Measurements from ENCODE around the gene NGRN.
A peak's percentile ranks its signal among the peaks of the same experiment; 100 is the strongest.
"Not testable (repeated sequence)": the region's sequence is repeated elsewhere in the genome, so short reads cannot be mapped to it uniquely, and the experiment has no call there.

The NGRN gene

GRCh38 chr15:90241343-90242192 lies 23.9 kb upstream of the NGRN start:
- Histone ChIP-seq H3K9ac (ENCODE audit: low read length) (no peak overlapping the region), H3K27me3 (ENCODE audit: control insufficient read depth, insufficient read depth, low read length) (no peaks in the 10 kb centered on the region), H3K4me3 (ENCODE audit: low read length) (no peak overlapping the region), H3K4me1 (ENCODE audit: control insufficient read depth, insufficient read depth, low read length) (no peaks in the 10 kb centered on the region), H3K36me3 (ENCODE audit: control insufficient read depth, insufficient read depth, low read length) (no peaks in the 10 kb centered on the region), H3K9me3 (ENCODE audit: control insufficient read depth, low read length) (no peaks in the 10 kb centered on the region)

GRCh38 chr15:90243943-90244639 lies 21.4 kb upstream of the NGRN start:
- Histone ChIP-seq H3K4me3 (ENCODE audit: low read length) (no peak overlapping the region), H3K36me3 (ENCODE audit: control insufficient read depth, insufficient read depth, low read length) (no peaks in the 10 kb centered on the region), H3K9me3 (ENCODE audit: control insufficient read depth, low read length) (no peaks in the 10 kb centered on the region), H3K9ac (ENCODE audit: low read length) (no peak overlapping the region), H3K27me3 (ENCODE audit: control insufficient read depth, insufficient read depth, low read length) (no peaks in the 10 kb centered on the region), H3K4me1 (ENCODE audit: control insufficient read depth, insufficient read depth, low read length) (peaks cover 5% of the 10 kb centered on the region)

GRCh38 chr15:90248789-90249202 lies 16.7 kb upstream of the NGRN start:
- no peaks in the 10 kb centered on the region for H3K27me3 ChIP-seq (ENCODE audit: control insufficient read depth, insufficient read depth, low read length)
- peak overlapping the region; percentile 24 for H3K9ac ChIP-seq (ENCODE audit: low read length)
- H3K36me3 ChIP-seq (ENCODE audit: control insufficient read depth, insufficient read depth, low read length), result no peaks in the 10 kb centered on the region
- no peaks in the 10 kb centered on the region for H3K9me3 ChIP-seq (ENCODE audit: control insufficient read depth, low read length)
- peak overlapping the region; percentile 33 for H3K4me3 ChIP-seq (ENCODE audit: low read length)
- H3K4me1 ChIP-seq (ENCODE audit: control insufficient read depth, insufficient read depth, low read length), result peaks cover 5% of the 10 kb centered on the region

- Histone ChIP-seq H3K36me3 (ENCODE audit: control insufficient read depth, insufficient read depth, low read length) (no peaks in the 10 kb centered on the region), H3K9ac (ENCODE audit: low read length) (peak within 1 kb of the TSS; percentile 24), H3K9me3 (ENCODE audit: control insufficient read depth, low read length) (no peaks in the 10 kb centered on the region), H3K27me3 (ENCODE audit: control insufficient read depth, insufficient read depth, low read length) (no peaks in the 10 kb centered on the region), H3K4me3 (ENCODE audit: low read length) (peak within 1 kb of the TSS; percentile 33), H3K4me1 (ENCODE audit: control insufficient read depth, insufficient read depth, low read length) (peaks cover 5% of the 10 kb centered on the region)
These were observed 16.1 kb upstream of the NGRN start, which contains the start of gene TTLL13 for GRCh38 chr15:90249203-90249863. Gene TTLL13 (plus strand): TSS chr15:90249556. CDS start chr15:90250631, 1,075 bp downstream.

- Histone ChIP-seq H3K27me3 (ENCODE audit: control insufficient read depth, insufficient read depth, low read length) (no peaks in the 10 kb centered on the region), H3K9ac (ENCODE audit: low read length) (no peak overlapping the region), H3K9me3 (ENCODE audit: control insufficient read depth, low read length) (no peaks in the 10 kb centered on the region), H3K4me1 (ENCODE audit: control insufficient read depth, insufficient read depth, low read length) (no peaks in the 10 kb centered on the region), H3K36me3 (ENCODE audit: control insufficient read depth, insufficient read depth, low read length) (no peaks in the 10 kb centered on the region), H3K4me3 (ENCODE audit: low read length) (no peak overlapping the region)
These were observed 7.7 kb upstream of the NGRN start for GRCh38 chr15:90257776-90258175.

- H3K9me3 ChIP-seq (ENCODE audit: control insufficient read depth, low read length), result no peaks in the 10 kb centered on the region
- no peak overlapping the region for H3K4me3 ChIP-seq (ENCODE audit: low read length)
- H3K9ac ChIP-seq (ENCODE audit: low read length), result no peak overlapping the region
- H3K4me1 ChIP-seq (ENCODE audit: control insufficient read depth, insufficient read depth, low read length), result peaks cover 5% of the 10 kb centered on the region
- H3K27me3 ChIP-seq (ENCODE audit: control insufficient read depth, insufficient read depth, low read length), result no peaks in the 10 kb centered on the region
- no peaks in the 10 kb centered on the region for H3K36me3 ChIP-seq (ENCODE audit: control insufficient read depth, insufficient read depth, low read length)
These were observed 5.9 kb upstream of the NGRN start for GRCh38 chr15:90259524-90259923.

GRCh38 chr15:90260731-90261130 lies 4.7 kb upstream of the NGRN start:
- not testable (repeated sequence) for H3K27me3 ChIP-seq (ENCODE audit: control insufficient read depth, insufficient read depth, low read length); H3K9me3 ChIP-seq (ENCODE audit: control insufficient read depth, low read length); H3K36me3 ChIP-seq (ENCODE audit: control insufficient read depth, insufficient read depth, low read length); H3K9ac ChIP-seq (ENCODE audit: low read length); H3K4me3 ChIP-seq (ENCODE audit: low read length)
- H3K4me1 ChIP-seq (ENCODE audit: control insufficient read depth, insufficient read depth, low read length), result peaks cover 10% of the 10 kb centered on the region

- Histone ChIP-seq H3K27me3 (ENCODE audit: control insufficient read depth, insufficient read depth, low read length) (no peaks in the 10 kb centered on the region), H3K4me1 (ENCODE audit: control insufficient read depth, insufficient read depth, low read length) (peaks cover 13% of the 10 kb centered on the region), H3K4me3 (ENCODE audit: low read length) (no peak overlapping the region), H3K36me3 (ENCODE audit: control insufficient read depth, insufficient read depth, low read length) (no peaks in the 10 kb centered on the region), H3K9me3 (ENCODE audit: control insufficient read depth, low read length) (no peaks in the 10 kb centered on the region), H3K9ac (ENCODE audit: low read length) (no peak overlapping the region)
These were observed 3.7 kb upstream of the NGRN start for GRCh38 chr15:90261811-90262210.

- Histone ChIP-seq H3K9ac (ENCODE audit: low read length) (no peak overlapping the region), H3K36me3 (ENCODE audit: control insufficient read depth, insufficient read depth, low read length) (no peaks in the 10 kb centered on the region), H3K4me1 (ENCODE audit: control insufficient read depth, insufficient read depth, low read length) (peaks cover 19% of the 10 kb centered on the region), H3K9me3 (ENCODE audit: control insufficient read depth, low read length) (no peaks in the 10 kb centered on the region), H3K27me3 (ENCODE audit: control insufficient read depth, insufficient read depth, low read length) (no peaks in the 10 kb centered on the region), H3K4me3 (ENCODE audit: low read length) (no peak overlapping the region)
These were observed 3.0 kb upstream of the NGRN start for GRCh38 chr15:90262426-90262825.

- peak overlapping the region; percentile 91 for H3K9ac ChIP-seq (ENCODE audit: low read length)
- H3K27me3 ChIP-seq (ENCODE audit: control insufficient read depth, insufficient read depth, low read length), result no peaks in the 10 kb centered on the region
- H3K4me3 ChIP-seq (ENCODE audit: low read length), result peak overlapping the region; percentile 81
- H3K4me1 ChIP-seq (ENCODE audit: control insufficient read depth, insufficient read depth, low read length), result peaks cover 19% of the 10 kb centered on the region
- H3K36me3 ChIP-seq (ENCODE audit: control insufficient read depth, insufficient read depth, low read length), result no peaks in the 10 kb centered on the region
- no peaks in the 10 kb centered on the region for H3K9me3 ChIP-seq (ENCODE audit: control insufficient read depth, low read length)
These were observed 801 bp upstream of the NGRN start for GRCh38 chr15:90264671-90265070.

- Histone ChIP-seq H3K9me3 (ENCODE audit: control insufficient read depth, low read length) (no peaks in the 10 kb centered on the region), H3K4me1 (ENCODE audit: control insufficient read depth, insufficient read depth, low read length) (peaks cover 19% of the 10 kb centered on the region)
These were observed 574 bp downstream of the NGRN start for GRCh38 chr15:90266061-90266431.

GRCh38 chr15:90266485-90266884 lies 1.0 kb downstream of the NGRN start:
- Histone ChIP-seq H3K27me3 (ENCODE audit: control insufficient read depth, insufficient read depth, low read length) (no peaks in the 10 kb centered on the region), H3K9ac (ENCODE audit: low read length) (peak overlapping the region; percentile 91), H3K4me1 (ENCODE audit: control insufficient read depth, insufficient read depth, low read length) (peaks cover 19% of the 10 kb centered on the region), H3K9me3 (ENCODE audit: control insufficient read depth, low read length) (no peaks in the 10 kb centered on the region), H3K4me3 (ENCODE audit: low read length) (peak overlapping the region; percentile 81), H3K36me3 (ENCODE audit: control insufficient read depth, insufficient read depth, low read length) (no peaks in the 10 kb centered on the region)

More at GRCh38 chr15:90266061-90266431, 574 bp downstream of the NGRN start:
- Histone ChIP-seq H3K4me3 (ENCODE audit: low read length) (peak overlapping the region; percentile 81), H3K9ac (ENCODE audit: low read length) (peak overlapping the region; percentile 91), H3K36me3 (ENCODE audit: control insufficient read depth, insufficient read depth, low read length) (no peaks in the 10 kb centered on the region), H3K27me3 (ENCODE audit: control insufficient read depth, insufficient read depth, low read length) (no peaks in the 10 kb centered on the region)
